ENCODE results near the gene LPP. TPM values are rescaled to one million over a fixed set of nuclear protein-coding genes. Genes with fewer than 3 reads are reported as not detected.

LPP gene
- total and polyA plus RNA-seq, 9 of the 15 experiments (the other 6 are each of a cell fraction or from before 2014, with no cell fraction given): 0.07 to 0.18 TPM; not detected in 7

- no peak for TF ChIP-seq ATF6 (CRISPR knock-in tag; IDR thresholded peaks at IDR 0.05)
- no peak for TF ChIP-seq ZNF398 (CRISPR knock-in tag; IDR thresholded peaks at IDR 0.05)
These were observed 757.3 kb downstream of the LPP start (continued) for GRCh38 chr3:188911026-188911850.

- H3K4me1 ChIP-seq (replicated peaks in 1 of 2; ENCODE audit: control insufficient read depth in 2 of 2, insufficient read depth in 2 of 2, low read length in 2 of 2): no peaks in the 10 kb centered on the region
- POLR2A ChIA-PET: no interaction called here
- in situ Hi-C loops (cut with MboI) (no loop called here), intact Hi-C loops (cut with micrococcal nuclease) (no loop called here)
- H3K36me3 ChIP-seq (ENCODE audit: control insufficient read depth, insufficient read depth, low read length): no peaks in the 10 kb centered on the region
- H3K4me2 ChIP-seq (ENCODE audit: insufficient read depth, low read length): no peak overlapping the region
- H3K9me3 ChIP-seq (replicated peaks; ENCODE audit: control insufficient read depth, insufficient read depth, low read depth, low read length): peaks cover 1% of the 10 kb centered on the region; the same call in 1 of the 2 replicates
- H2AFZ ChIP-seq (ENCODE audit: low read depth, low read length): no peak overlapping the region
- H3K27me3 ChIP-seq (ENCODE audit: control insufficient read depth in 2 of 2, insufficient read depth in 2 of 2, low read length in 2 of 2): no peaks in the 10 kb centered on the region
- no peaks in the 10 kb centered on the region for H3K79me2 ChIP-seq (ENCODE audit: control insufficient read depth, insufficient read depth, low read length)
- no peak overlapping the region for H3K9ac ChIP-seq (ENCODE audit: insufficient read depth in 1 of 2, low read depth in 2 of 2, low read length in 2 of 2)
- H3K27ac ChIP-seq (ENCODE audit: extremely low read depth, low read depth, low read length): no peak overlapping the region
- no peak for FAIRE-seq
- H3K9me1 ChIP-seq (ENCODE audit: control insufficient read depth, insufficient read depth, low read length): no peaks in the 10 kb centered on the region
- CTCF ChIA-PET (ENCODE audit: low intra/inter-chr PET ratio): no interaction called here
- H3K4me3 ChIP-seq: no peak overlapping the region
- ATAC-seq: no peak
- no peaks in the 10 kb centered on the region for H4K20me1 ChIP-seq (replicated peaks; ENCODE audit: control insufficient read depth, insufficient read depth, low read length)
- 0% methylated on average over 2 of the region's 2 CpGs for WGBS (ENCODE audit: insufficient coverage, low coverage, missing lambda C conversion rate)
- no peak for DNase-seq (ENCODE audit: extremely low read depth in 1 of 4, low spot score in 3 of 4)
- BruUV-seq (replicated peaks): no TSS peak
- TF ChIP-seq E2F5 (CRISPR knock-in tag; IDR thresholded peaks at IDR 0.05) (no peak), KAT8 (IDR thresholded peaks at IDR 0.05; ENCODE audit: low read depth) (no peak), SNIP1 (IDR thresholded peaks at IDR 0.05; ENCODE audit: low read depth) (no peak), TGIF2 (CRISPR knock-in tag; IDR thresholded peaks at IDR 0.05) (no peak), HMGN3 (IDR thresholded peaks at IDR 0.05; ENCODE audit: borderline replicate concordance, extremely low read depth, insufficient read length, low read depth, low read length) (no peak), ELK3 (CRISPR knock-in tag; IDR thresholded peaks at IDR 0.05) (no peak), RBM25 (IDR thresholded peaks at IDR 0.05; ENCODE audit: low read depth, low read length, severe bottlenecking) (peak; percentile 61), POLR3G (IDR thresholded peaks at IDR 0.05; ENCODE audit: extremely low read depth, insufficient read length, insufficient replicate concordance) (no peak), SOX6 (IDR thresholded peaks at IDR 0.05) (no peak), ZNF79 (CRISPR knock-in tag; IDR thresholded peaks at IDR 0.05; ENCODE audit: low read depth) (no peak), PCBP1 (IDR thresholded peaks at IDR 0.05; ENCODE audit: low read depth, low read length, poor library complexity, severe bottlenecking) (no peak)
These were observed 759.1 kb downstream of the LPP start for GRCh38 chr3:188913084-188913483.

All from K562 (cell line).